Right ventricle myocardium inferior (tissue), 1 donor: ENCODE results near the gene ACHE. TPM values are rescaled to one million over a fixed set of nuclear protein-coding genes. Genes with fewer than 3 reads are reported as not detected.
A peak's percentile ranks its signal among the peaks of the same experiment; 100 is the strongest.
"Not testable (repeated sequence)": the region's sequence is repeated elsewhere in the genome, so short reads cannot be mapped to it uniquely, and the experiment has no call there.

Experiments used
- ATAC-seq: fragments of 200-7000 bp; cut with Tn5 transposase; one replicate; pipeline ENCODE4 v1.9.1; 2020; ENCODE audit warnings: mild to moderate bottlenecking, moderate library complexity
- DNase-seq: peaks from one replicate; pipeline ENCODE4 v3.0.0; 2021; ENCODE audit errors: missing footprints
- intact Hi-C: fragments of 100-400 bp; cut with DNase I; formaldehyde crosslinking; loops from one replicate; pipeline ENCODE4 v1.11.0; 2022
- total RNA-seq: library from RNA; stranded (reverse); fragmentation: NEBNext Ultra II Directional; extraction: Animal tissue kit (Norgen Biotek cat#: 25700); gene quantifications from one replicate; pipeline ENCODE4 v1.2.1, GENCODE V29; 2021
- donor health status: DM: no; HTN: yes; CAD: no; lungs with severe emphysema.

ACHE gene
- total RNA-seq, 1 donor from 2014 or later = 0.73 TPM

DNA sequence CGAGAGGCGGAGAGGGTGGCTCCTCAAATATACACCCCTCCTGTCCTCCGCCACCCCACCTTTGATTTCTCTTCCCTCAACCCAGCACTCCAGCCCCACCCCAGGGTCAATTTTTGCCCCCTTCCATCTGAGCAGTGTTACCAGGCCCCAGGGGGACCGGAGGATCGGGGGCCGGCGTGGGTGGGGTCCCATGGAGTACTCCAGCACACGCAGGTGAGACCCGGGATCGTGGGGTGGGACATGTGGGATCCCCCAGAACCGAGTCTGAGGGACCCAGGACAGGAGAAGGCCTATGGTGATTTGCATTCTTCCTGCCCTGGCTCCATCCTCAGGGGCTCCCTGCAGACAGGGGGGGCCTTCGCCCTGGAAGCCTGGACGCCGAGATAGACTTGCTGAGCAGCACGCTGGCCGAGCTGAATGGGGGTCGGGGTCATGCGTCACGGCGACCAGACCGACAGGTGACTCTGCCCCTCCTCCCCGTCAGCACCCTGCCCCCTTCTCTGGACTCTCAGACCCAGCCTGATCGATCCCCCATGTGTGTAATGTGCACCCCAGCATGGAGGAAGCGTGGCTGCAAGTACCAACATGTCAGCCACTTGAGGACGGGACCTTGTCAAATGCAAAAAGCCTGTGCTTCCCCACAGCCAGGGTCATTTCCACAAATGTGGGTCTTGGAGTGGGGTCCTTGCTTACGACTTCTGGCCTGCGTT lies 27.8 kb downstream of the ACHE start:
- intact Hi-C loops = no loop called here
- DNase-seq (peak; percentile 48), ATAC-seq (peak; percentile 0)

GRCh38 chr7:100867040-100867775 lies 28.5 kb downstream of the ACHE start, which contains the start of gene TRIP6:
TRIP6 (plus strand) TSS chr7:100867387; CDS start chr7:100867498, 111 bp downstream.
- DNase-seq (peak; percentile 90), ATAC-seq (peak; percentile 76)
- intact Hi-C loops = no loop called here

DNA sequence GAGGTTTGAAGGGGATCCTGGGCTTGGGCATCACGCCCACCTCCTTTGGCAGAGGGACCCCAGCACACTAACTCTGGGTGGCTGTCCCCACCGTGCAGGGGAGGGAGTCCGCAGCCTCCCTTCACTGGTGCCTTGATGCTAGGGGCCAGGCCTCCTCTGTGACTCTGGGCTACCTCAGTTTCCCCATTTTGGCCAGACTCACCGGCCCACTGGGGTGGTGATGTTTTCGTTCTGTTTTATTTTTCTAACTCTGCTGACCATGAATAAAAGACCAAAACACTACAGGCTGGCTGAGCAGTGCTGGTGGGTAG lies 29.0 kb downstream of the ACHE start:
- peak; percentile 9 for ATAC-seq

GRCh38 chr7:100865938-100866728 lies 29.6 kb downstream of the ACHE start:
- peak; percentile 91 for DNase-seq
- ATAC-seq = peak; percentile 15
- intact Hi-C loops = no loop called here

More for the DNA sequence above, 29.0 kb downstream of the ACHE start:
- DNase-seq = no peak
- intact Hi-C loops = no loop called here

GRCh38 chr7:100865372-100865911 lies 30.2 kb downstream of the ACHE start:
- ATAC-seq (no peak), DNase-seq (no peak)
- intact Hi-C loops = no loop called here

DNA sequence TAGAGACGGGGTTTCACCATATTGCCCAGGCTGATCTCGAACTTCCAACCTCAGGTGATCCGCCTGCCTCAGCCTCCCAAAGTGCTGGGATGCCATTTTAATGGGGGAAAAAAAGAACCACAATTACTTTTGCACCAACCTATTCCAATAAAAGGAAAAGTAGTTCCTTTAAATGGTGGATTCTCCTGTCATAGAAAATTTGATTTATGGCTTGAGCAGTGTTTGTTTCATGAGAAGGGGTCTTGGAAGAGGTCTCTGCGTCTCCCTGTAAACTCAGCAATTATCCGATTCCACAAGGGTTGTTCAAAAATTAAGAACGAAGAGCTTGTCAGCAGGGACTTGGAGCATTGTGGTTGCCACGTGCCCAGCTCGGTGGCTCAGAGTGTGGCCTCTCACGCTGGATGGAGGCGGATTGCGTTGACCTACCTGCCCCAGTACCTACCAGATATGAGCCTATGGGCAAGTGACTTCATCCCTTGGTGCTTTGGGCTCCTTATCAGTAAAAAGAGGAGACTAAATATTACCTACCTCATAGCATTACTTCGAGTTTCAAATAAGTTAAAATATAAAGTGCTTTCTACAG lies 31.3 kb downstream of the ACHE start:
- DNase-seq = no peak
- ATAC-seq = no peak
- intact Hi-C loops = no loop called here

- intact Hi-C loops = no loop called here
- no peak for ATAC-seq
- DNase-seq = no peak
Observed at GRCh38 chr7:100863406-100863950, 32.2 kb downstream of the ACHE start.

GRCh38 chr7:100861616-100861985 lies 34.1 kb downstream of the ACHE start:
- DNase-seq (no peak), ATAC-seq (no peak)
- intact Hi-C loops = no loop called here

DNA sequence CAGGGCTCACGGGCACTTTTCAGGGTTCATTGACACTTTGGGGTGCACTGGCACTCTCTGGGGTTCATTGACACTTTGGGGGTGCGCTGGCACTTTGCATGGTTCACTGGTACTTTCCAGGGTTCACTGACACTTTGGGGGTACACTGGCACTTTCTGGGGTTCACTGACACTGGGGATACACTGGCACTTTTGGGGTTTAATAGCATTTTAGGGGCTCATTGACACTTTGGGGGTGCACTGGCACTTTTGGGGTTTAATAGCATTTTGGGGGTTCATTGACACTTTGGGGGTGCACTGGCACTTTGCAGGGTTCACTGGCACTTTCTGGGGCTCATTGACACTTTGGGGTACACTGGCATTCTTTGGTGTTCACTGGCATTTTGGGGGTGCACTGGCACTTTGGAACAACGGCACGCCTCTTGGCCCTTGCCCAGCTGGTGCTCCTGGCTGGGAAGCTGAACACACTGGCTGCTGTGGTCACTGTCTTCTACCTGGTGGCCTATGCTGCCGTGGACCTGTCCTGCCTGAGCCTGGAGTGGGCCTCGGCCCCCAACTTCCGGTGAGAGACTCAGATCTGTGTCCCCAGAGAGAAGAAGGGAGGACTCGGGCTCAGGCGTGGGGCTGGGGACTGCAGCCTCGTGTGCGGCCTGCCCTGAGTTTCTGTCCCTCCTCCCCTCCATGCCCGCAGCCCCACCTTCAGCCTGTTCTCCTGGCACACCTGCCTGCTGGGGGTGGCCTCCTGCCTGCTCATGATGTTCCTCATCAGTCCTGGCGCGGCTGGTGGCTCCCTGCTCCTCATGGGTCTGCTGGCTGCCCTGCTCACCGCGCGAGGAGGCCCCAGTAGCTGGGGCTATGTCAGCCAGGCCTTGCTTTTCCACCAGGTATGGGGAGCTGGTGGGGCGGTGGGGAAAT lies 34.7 kb downstream of the ACHE start:
- intact Hi-C loops = no loop called here
- no peak for ATAC-seq

DNA sequence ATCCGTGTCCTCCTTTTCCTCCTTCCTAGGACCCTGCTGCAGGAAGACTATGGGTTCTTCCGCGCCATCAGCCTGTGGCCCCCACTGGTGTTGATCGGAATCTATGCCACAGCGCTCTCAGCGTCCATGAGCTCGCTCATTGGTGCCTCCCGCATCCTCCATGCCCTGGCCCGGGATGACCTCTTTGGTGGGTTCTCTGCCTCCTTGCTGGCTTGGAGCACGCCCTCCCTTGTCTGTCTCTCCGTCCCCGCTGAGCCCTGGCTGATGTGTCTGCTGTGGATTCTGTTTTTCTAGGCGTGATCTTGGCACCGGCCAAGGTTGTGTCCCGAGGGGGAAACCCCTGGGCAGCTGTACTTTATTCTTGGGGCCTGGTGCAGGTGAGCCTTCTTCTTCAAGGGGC lies 35.8 kb downstream of the ACHE start:
- DNase-seq (no peak), ATAC-seq (no peak)
- intact Hi-C loops = loop anchor here (10.0 kb wide), 1 partner anchor 245 kb away; the partner anchor contains the start of gene MOSPD3

More for the DNA sequence above, 34.7 kb downstream of the ACHE start:
- no peak for DNase-seq

DNA sequence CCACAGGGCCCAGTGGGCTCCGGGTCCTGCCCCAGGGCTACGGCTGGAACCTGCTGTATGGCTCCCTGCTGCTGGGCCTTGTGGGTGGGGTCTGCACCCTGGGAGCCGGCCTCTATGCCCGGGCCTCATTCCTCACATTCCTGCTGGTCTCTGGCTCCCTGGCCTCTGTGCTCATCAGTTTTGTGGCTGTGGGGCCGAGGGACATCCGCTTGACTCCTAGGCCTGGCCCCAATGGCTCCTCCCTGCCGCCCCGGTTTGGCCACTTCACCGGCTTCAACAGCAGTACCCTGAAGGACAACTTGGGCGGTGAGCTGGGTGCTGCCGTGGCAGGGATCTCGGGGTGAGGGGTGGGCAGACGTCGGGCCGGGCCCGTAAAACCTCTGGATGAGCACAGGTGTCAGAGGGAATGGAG lies 38.8 kb downstream of the ACHE start:
- DNase-seq (peak; percentile 62), ATAC-seq (no peak)
- intact Hi-C loops = loop anchor here (10.0 kb wide), 1 partner anchor 242 kb away; the partner anchor contains the start of gene MOSPD3

- DNase-seq = peak; percentile 35
- intact Hi-C loops = loop anchor here (10.0 kb wide), 1 partner anchor 241 kb away; the partner anchor contains the start of gene MOSPD3
- ATAC-seq = no peak
Observed at GRCh38 chr7:100855515-100855914, 40.2 kb downstream of the ACHE start.

DNA sequence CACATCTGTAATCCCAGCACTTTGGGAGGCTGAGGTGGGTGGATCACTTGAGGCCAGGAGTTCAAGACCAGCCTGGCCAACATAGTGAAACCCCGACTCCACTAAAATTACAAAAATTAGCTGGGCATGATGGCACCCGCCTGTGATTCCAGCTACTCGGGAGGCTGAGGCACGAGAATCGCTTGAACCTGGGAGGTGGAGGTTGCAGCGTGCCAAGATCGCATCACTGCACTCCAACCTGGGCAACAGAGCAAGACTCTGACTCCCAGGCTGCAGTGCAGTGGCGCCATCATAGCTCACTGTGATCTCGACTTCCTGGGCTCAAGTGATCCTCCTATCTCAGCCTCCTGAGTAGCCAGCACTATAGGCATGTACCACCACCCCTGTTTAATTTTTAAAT lies 40.8 kb downstream of the ACHE start:
- intact Hi-C loops = loop anchor here (5.0 to 10.0 kb wide), 2 partner anchors 148 to 240 kb away; partner anchors contain the start of genes MOSPD3 and POP7
- DNase-seq = peak; percentile 3

DNA sequence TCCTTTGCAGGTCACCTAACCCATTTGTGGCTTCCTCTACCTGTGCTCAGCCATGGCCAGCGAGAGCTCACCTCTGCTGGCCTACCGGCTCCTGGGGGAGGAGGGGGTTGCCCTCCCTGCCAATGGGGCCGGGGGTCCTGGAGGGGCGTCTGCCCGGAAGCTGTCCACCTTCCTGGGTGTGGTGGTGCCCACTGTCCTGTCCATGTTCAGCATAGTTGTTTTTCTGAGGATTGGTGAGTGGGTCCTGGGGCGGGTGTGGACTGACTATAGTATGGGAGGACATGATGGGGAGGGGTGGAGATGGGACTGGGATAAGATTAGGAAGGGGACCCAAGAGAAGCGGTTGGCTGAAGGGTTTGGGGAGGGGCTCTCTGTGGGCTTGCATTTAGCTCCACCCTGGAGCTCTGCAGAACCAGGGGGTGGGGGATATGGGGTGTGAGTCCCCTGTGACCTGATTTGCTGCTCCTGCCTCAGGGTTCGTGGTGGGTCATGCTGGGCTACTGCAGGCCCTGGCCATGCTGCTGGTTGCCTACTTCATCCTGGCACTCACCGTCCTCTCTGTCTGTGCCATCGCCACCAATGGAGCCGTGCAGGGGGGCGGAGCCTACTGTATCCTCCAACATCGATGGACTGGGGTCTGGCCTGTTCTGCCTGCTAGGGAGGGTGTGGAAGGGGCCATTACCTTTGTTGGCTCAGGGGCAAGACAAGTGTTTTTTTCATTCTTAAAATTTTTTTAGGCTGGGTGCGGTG lies 41.4 kb downstream of the ACHE start:
- ATAC-seq (no peak), DNase-seq (peak; percentile 56)
- intact Hi-C loops = loop anchor here (5.0 to 10.0 kb wide), 2 partner anchors 147 to 240 kb away; partner anchors contain the start of genes MOSPD3 and POP7

More for the DNA sequence above, 40.8 kb downstream of the ACHE start:
- ATAC-seq = not testable (repeated sequence)

GRCh38 chr7:100852048-100852872 lies 43.4 kb downstream of the ACHE start, which contains the start of gene SLC12A9:
SLC12A9 (plus strand) TSS chr7:100852713; CDS start chr7:100854198, 1,485 bp downstream.
- DNase-seq = peak; percentile 96
- intact Hi-C loops = loop anchor here (1.0 to 10.0 kb wide), 3 partner anchors 53 to 237 kb away; partner anchors contain the start of genes MOSPD3 and POP7
- ATAC-seq = peak; percentile 99
